Gastroesophageal sphincter (tissue), 4 donors: ENCODE measurements around the gene DTL. TPM values are rescaled to one million over a fixed set of nuclear protein-coding genes. Genes with fewer than 3 reads are reported as not detected.

ENCODE experiments used
- ATAC-seq: fragments of 150-250 bp; one replicate; pipeline ENCODE4 v1.9.1; 2016; ENCODE audit warnings: mild to moderate bottlenecking, moderate library complexity
- H3K27ac ChIP-seq, 4 donors: fragments of 200-600 bp; sonication (generic) in 3 of 4; 1 replicate in 3 of 4; 2 replicates in 1 of 4; pipeline ENCODE4 v1.5.1; 2016 to 2019
- H3K27me3 ChIP-seq: fragments of 200-600 bp; sonication (generic); one replicate; pipeline ENCODE4 v1.5.1; 2019
- H3K36me3 ChIP-seq, 2 donors: fragments of 200-600 bp; sonication (generic); one replicate each; pipeline ENCODE4 v1.5.1; 2019; ENCODE audit warnings: control low read depth in 1 of 2
- H3K4me1 ChIP-seq, 3 donors: fragments of 200-600 bp; sonication (generic); 1 replicate in 2 of 3; 2 replicates in 1 of 3; pipeline ENCODE4 v1.5.1; 2016 to 2019; ENCODE audit warnings: control low read depth in 2 of 3
- H3K4me3 ChIP-seq, 2 donors: fragments of 200-600 bp; sonication (generic); one replicate each; pipeline ENCODE4 v1.5.1; 2019; ENCODE audit warnings: mild to moderate bottlenecking in 1 of 2, moderate library complexity in 1 of 2
- H3K9me3 ChIP-seq, 3 donors: fragments of 200-600 bp; sonication (generic); one replicate each; pipeline ENCODE4 v1.5.1; 2017 to 2019; ENCODE audit warnings: control low read depth in 2 of 3
- CTCF ChIP-seq, 4 experiments: fragments of 200-600 bp in 2 of 4; fragments of 450-650 bp in 2 of 4; sonication (generic) in 1 of 4; IDR thresholded peaks; one replicate each; pipeline ENCODE4 v1.5.1; 2017 to 2019; ENCODE audit warnings: antibody characterized with exemption in 4 of 4, mild to moderate bottlenecking in 2 of 4, moderate library complexity in 2 of 4
- EP300 ChIP-seq: sonication (generic); formaldehyde crosslinking; IDR thresholded peaks from one replicate; pipeline ENCODE4 v1.6.1; 2017; ENCODE audit warnings: antibody characterized with exemption, mild to moderate bottlenecking
- POLR2A ChIP-seq, 2 donors: fragments of 450-650 bp; IDR thresholded peaks; one replicate each; pipeline ENCODE4 v1.6.1; 2017; ENCODE audit warnings: antibody characterized with exemption in 2 of 2, mild to moderate bottlenecking in 2 of 2, moderate library complexity in 1 of 2
- POLR2AphosphoS5 ChIP-seq: sonication (generic); formaldehyde crosslinking; IDR thresholded peaks from one replicate; pipeline ENCODE4 v1.6.1; 2017; ENCODE audit warnings: antibody characterized with exemption
- WGBS, 2 donors: methylation state at CpG; one replicate each; pipeline ENCODE4 v1.1.5; 2018; ENCODE audit warnings: low coverage in 1 of 2; 5-methylcytosine and 5-hydroxymethylcytosine counted together
- small RNA-seq, 4 donors: library from RNA; depleted of rRNA; stranded (forward); fragments of <200 nt; gene quantifications; one replicate each; pipeline ENCODE3, GENCODE V24; 2016
- total RNA-seq, 4 donors: library from RNA; depleted of rRNA; stranded (reverse); fragments of >200 nt; gene quantifications; one replicate each; pipeline ENCODE4 v1.1.0, GENCODE V29; 2016

Gene DTL
- total RNA-seq, 4 donors from 2014 or later, result 0.08 to 1.6 (median 0.54) TPM; not detected in 1

GRCh38 chr1:212152869-212153268 is 117.3 kb downstream of the DTL start:
- Histone ChIP-seq H3K4me3 (no peak overlapping the region), H3K36me3 (no peaks in the 10 kb centered on the region), H3K27me3 (no peaks in the 10 kb centered on the region), H3K4me1 (peaks cover 0 to 4% (median 0%) of the 10 kb centered on the region in 3 donors), H3K9me3 (no peaks in the 10 kb centered on the region), H3K27ac (no peak overlapping the region)
- TF ChIP-seq EP300 (no peak), POLR2AphosphoS5 (no peak), CTCF (IDR thresholded peaks at IDR 0.05) (no peak), POLR2A (IDR thresholded peaks at IDR 0.05) (no peak)
- ATAC-seq, result no peak
- WGBS, 2 donors, result 60 to 98% methylated on average over 2 to 4 of the region's 4 CpGs

- H3K27ac ChIP-seq, result no peak overlapping the region
- H3K4me1 ChIP-seq, result peaks cover 0 to 4% (median 0%) of the 10 kb centered on the region in 3 donors
- H3K36me3 ChIP-seq, result no peaks in the 10 kb centered on the region
- no peak overlapping the region for H3K4me3 ChIP-seq
- no peaks in the 10 kb centered on the region for H3K27me3 ChIP-seq
- H3K9me3 ChIP-seq, result no peaks in the 10 kb centered on the region
- TF ChIP-seq CTCF (IDR thresholded peaks at IDR 0.05), result no peak
- TF ChIP-seq POLR2A (IDR thresholded peaks at IDR 0.05), result no peak
- no peak for TF ChIP-seq POLR2AphosphoS5
- no peak for TF ChIP-seq EP300
- no peak for ATAC-seq
These were observed 118.1 kb downstream of the DTL start for GRCh38 chr1:212153635-212154034.

Small RNA genes within 50 kb of the gene (small RNA-seq; reads per million reads assigned to genes)
- gene MIR3122, result 0 reads per million in 4 donors
- gene RF00568, result 0 reads per million in 4 donors
- 0 reads per million in 4 donors for gene RN7SKP98

Other genes starting within 250 kb of the DTL start
- 10 to 100 TPM; 48.1 to 66.6 (median 53.3) TPM for gene LPGAT1, start 205.0 kb upstream of the DTL start, total RNA-seq
- 10 to 100 TPM in 1 of 4 donors, 1 to 10 TPM in 3; 6.1 to 14.2 (median 8.2) TPM for gene INTS7, start 191 bp upstream of the DTL start, total RNA-seq
- gene PPP2R5A, start 249.7 kb downstream of the DTL start, total RNA-seq, result 10 to 100 TPM; 43.2 to 88.9 (median 59.5) TPM